CD4-positive, alpha-beta T cell treated with Interleukin-15 for 4 hours (primary cell): Measurements from ENCODE around the gene NTSR1.
A peak's percentile ranks its signal among the peaks of the same experiment; 100 is the strongest.

Source experiments
- DNase-seq: peaks from one replicate; pipeline ENCODE4 v3.0.0-alpha.2; 2020; ENCODE audit warnings: low spot score

The NTSR1 gene

DNA sequence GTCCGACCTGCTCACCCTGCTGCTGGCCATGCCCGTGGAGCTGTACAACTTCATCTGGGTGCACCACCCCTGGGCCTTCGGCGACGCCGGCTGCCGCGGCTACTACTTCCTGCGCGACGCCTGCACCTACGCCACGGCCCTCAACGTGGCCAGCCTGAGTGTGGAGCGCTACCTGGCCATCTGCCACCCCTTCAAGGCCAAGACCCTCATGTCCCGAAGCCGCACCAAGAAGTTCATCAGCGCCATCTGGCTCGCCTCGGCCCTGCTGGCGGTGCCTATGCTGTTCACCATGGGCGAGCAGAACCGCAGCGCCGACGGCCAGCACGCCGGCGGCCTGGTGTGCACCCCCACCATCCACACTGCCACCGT, 885 bp downstream of the NTSR1 start:
- no peak for DNase-seq

DNA sequence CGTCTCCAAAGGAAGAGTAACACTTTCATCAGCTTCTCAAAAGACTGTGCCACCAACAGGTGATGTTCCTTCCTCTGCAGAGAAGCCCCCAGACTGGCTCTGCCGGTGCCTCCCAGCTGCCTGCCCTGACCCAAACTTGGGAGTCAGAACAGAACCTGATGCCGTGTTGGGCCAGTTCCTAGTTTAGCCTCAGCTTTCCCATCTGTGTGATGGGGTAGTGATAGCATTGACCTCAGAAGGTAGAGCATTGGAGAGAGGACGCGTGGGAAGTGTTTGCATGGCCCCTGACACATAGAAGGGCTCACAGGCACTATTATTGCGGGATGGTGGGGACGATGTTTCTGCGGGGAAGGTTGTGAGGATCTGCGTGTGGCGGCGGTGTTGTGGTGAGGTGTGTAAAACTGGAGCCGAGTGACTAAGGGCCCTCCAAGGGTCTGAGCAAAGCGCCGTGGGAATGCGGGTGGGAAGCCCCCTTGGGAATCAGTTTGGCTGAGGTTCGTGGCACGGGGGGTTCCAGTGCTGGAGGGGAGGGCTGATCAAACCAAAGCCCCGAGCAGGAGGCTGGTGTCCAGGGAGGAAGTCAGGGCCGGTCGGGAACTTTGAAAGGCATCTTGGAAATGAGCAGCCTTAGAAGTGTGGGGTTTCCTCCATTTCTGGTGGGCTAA, 1.7 kb downstream of the NTSR1 start:
- DNase-seq, result no peak

DNA sequence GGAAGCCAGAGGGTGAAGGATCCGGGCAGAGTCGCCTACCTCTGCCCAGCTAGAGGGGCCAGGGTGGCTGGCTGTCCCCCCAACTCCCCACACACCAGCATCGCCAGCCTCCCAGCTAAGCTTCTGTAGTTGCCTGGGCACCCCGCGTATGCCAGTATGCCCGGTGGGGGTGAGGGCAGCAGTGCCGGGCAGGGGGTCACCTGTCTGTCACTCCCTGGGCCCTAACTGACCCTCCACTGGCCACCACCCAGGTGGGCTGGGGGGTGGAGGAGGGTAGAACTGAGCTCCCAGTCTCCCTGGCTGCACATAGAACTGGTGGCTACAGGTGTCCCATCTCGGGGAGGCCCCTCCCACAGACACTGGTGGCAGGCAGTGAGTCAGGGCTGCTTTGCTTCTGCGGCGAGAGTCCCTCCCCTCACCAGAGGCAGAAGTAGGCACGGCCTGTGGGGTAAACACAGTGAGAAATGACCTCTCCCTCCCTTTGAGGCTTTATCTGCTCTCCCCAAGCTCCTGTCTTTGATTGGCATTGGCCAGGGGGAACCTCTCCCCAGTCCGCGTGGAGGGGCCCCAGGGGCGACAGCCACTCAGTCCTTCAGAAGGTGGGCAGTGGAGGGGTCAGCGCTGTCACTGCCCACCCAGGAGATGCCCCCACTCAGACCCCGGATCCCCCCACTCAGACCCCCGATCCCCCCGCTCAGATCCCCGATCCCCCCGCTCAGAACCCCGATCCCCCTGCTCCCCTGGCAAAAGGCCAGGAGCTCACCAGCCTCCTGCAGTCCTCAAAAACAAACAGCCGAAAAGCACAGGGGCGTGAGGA, 2.5 kb downstream of the NTSR1 start:
- DNase-seq, result peak; percentile 22

DNA sequence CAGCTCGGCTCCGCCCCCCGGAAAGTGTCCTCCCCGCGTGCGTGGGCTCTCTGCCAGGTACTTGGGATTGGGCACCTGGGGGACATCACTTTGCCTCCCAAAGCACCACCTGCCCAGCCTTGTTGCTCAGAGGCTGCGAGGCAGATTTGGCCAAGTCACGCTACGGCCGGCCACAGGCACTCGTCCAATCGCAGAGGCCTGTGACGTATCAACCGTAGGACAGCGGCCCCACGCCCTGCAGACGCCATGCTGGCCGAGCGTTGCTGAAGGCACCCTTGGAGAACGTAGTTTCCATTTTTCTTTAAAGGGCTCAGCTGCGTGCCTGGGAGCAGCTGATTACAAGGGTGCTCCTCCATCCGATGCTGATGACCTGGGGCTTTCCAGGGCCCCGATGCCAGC, 3.1 kb downstream of the NTSR1 start:
- no peak for DNase-seq

DNA sequence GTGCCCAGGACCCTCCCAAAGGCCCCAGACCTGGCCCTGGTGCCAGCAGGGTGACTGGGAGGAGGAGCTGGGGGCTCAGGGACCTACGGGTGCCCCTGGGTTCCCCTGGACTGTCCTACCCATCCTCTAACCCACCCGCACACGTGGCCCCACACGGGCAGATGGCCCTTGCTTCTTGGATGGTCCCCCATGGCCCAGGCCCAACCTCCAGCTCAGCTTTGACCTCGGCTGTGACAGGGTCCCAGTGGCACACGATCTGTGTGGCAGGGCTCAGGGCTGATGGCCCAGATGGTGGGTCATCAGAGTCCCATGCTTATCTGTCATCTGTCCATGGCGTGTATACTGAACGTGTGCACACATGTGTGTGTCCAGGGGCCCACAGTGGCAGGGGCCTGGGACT, 4.0 kb downstream of the NTSR1 start:
- DNase-seq, result no peak

DNA sequence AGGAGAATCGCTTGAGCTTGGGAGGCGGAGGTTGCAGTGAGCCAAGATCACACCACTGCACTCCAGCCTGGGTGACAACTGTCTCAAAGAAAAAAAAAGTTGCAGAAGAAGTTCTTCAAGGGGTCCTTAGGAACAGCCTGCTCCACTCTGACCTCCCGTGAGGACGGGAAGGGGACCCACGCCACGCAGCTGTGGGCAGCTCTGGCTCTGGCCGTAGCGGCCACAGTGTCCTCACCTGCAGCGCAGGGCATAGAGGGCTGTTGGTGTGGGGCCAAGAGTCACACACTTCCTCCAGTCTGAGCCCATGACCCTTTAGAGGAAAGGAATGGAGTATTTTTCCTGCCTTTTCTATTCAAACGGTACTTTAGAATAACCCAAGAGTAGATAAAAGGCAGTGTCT, 5.4 kb downstream of the NTSR1 start:
- no peak for DNase-seq

DNA sequence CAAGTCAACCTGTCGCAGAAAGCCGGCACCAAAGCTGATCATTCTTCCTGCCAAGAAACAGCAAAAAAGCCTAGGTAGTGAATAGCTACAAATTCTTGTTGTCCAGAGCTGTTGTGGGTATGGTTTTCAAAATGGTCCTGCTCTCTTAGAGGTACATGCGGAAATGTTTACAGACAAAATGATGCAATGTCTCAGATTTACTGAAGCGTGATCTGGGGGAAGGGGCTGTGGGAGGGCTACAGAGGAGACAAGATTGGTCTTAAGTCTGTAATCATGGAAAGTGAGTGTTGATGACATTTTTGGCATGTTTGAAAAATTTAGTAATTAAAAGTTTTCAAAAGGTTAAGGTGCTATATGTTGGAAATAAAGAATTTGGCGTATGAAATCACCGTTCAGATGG, 6.2 kb downstream of the NTSR1 start:
- no peak for DNase-seq

DNA sequence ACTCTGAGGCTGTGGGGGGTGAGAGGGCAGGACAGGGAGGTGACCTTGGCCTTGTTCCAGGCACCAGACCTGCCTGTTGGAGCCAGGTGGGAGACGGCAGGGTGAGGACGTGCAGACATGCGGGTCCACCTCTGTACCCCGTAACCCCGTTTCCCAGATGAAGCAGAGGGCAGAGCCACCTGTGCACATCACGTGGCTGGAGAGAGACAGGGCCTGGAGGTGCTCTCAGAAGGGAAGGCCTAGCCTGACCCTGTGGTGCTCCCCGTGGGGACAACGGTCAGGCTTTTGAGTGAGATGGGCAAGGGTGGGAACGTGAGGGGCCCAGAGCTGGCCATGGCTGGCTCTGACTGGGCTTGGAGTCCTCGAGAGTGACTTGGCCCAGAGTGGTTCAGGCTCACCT, 6.6 kb downstream of the NTSR1 start:
- no peak for DNase-seq

DNA sequence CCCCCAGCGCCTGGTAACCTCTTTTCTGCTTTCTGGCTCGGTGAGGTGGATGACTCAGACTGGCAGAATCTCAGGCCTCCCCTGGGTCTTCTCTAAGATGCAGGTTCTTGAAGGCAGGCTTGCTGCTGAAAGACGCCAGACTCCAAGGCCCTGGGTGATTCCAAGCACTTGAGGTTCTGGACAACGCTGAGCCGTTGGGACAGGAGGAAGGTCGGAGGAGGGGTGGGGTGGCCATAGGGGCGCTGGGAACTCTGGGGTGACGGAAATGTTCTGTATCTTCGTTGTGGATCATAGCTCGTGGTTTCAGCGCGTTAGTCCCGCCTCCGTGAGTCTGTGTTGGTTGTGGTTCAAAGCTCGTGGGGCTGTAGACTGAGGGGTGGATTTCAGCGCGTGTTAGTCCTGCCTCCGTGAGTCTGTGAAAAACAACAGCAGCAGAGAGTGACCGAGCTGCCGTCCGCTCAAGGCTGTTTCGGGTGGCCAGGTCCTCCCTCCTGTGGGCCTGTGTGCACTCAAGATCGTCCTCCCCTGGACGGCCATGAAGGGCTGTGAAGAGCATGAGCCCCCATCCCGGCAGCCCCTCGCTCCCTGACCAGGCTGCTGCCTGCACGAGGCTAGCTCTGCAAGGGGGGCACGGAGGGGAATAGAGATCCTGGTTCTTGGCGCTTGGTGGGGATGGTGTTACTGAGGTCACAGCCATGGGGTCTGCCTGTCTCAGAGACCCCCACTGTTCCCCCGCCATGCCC, 7.7 kb downstream of the NTSR1 start:
- DNase-seq, result peak; percentile 42

DNA sequence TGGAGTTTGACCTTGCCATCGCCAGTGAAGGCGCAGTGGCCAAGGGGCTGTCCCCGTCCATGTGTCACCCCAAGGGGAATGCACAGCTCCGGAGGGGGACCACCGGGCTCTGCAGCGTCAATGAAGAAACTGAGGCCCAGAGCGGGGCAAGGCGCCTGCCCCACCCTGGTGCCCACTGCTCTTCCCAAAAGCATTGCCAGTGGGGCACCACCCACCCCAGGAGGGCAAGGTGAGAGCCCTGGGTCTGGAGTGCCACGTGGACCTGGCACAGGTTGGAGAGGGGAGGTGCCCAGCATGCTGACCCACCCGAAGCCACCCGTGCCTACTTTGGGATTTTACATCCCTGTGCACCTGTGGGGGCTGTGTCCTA, 8.3 kb downstream of the NTSR1 start:
- DNase-seq, result no peak

DNA sequence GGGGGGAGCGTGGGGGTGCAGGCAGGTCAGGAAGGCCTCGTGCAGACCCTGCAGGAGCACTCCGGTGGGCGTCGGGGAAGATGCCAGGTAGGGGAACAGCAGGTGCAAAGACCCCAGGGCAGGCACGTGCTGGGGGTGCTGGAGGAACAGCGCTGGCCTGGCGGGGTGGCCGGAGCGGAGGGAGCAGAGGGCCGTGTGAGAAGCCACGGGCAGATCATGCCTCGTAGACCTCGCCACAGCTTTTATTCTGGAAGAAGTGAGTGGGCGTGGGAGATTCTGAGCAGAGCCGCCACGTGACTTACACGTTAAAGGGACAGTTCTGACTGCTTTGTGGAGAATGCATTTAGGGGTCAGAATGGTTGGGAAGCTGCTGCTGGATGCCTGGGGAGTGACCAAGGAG, 9.3 kb downstream of the NTSR1 start:
- DNase-seq, result no peak

DNA sequence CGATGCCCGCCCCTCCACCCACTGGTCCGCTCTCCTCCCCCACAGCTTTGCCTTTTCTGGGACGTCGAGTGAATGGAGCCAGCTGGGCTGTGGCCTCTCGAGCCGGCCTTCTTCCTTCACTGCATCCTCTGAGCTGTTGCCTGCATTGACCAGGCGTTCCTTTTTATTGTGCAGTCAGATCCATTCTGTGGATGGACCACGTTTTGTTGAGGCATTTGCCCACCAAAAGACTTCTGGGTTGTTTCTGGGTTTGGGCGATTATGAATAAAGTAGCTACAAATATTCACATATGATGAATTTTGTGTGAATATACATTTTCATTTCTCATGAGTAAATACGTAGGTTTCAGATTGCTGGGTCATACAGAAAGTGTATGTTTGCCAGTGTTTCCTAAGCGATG, 9.9 kb downstream of the NTSR1 start:
- DNase-seq, result no peak

DNA sequence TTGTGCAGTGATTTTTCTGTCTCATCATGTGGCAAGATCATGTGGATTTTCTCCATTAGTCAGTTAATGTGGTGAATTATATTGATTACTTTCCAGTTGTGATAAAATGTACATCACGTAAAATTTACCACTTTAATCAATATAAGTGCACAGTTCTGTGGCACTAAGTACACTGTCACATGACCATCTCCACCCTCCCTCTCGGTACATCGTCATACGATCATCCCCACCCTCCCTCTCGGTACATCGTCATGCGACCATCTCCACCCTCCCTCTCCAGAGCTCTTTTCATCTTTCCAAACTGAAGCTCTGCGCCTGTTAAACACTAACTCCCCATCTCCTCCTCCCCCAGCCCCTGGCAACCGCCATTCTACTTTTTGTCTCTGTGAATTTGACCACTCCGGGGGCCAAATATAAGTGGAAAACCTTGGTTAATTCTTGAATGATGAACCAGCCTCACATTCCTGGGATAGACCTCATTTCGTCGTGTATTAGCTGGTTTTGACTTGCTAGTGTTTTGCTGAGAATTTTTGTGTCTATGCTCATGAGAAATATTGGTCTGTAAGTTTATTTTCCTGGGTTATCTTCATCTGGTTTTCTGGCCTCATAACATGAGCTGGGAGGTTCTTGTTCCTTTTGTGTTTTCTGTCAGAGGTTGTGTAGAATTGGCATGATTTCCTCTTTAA, 10.8 kb downstream of the NTSR1 start:
- no peak for DNase-seq

DNA sequence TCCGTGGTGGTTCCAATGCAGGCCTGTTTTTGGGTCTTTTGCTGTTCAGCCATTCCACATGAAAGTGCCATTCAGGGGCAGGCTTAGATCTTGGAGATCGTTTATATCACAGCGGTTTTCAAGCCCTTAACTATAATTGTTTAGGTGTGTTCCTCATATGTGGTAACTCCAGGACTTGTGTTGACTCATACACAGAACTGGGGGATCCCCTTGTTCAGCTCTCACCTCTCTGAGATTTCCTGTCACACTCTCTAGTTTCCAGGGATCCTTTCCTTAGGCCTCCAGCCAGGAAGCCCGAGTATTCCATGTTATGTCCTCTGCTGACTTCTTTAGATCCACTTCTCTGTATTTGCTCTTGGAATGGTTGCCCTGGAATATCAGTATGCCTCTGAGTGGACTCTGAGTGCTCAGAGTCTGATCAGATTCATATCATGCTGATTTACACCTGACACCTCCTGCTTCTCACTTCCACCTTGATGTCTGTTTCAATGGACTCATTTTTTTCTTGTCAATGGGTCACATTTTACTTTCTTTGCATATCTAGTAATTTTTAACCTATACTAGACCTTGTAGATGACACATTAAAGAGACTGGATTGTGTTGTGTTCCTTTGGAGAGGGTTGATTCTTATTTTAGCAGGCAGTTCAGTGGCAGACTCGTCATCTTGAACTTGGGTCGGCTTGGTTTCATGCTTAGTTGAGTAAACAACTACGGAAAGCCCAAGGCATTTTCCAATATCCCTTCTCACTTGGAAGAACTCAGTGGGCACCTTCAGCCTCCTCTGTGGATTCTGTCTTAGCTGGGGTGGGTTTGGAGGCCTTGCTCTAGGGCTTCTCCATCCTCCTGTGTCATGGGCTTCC, 13.1 kb downstream of the NTSR1 start:
- DNase-seq, result no peak

DNA sequence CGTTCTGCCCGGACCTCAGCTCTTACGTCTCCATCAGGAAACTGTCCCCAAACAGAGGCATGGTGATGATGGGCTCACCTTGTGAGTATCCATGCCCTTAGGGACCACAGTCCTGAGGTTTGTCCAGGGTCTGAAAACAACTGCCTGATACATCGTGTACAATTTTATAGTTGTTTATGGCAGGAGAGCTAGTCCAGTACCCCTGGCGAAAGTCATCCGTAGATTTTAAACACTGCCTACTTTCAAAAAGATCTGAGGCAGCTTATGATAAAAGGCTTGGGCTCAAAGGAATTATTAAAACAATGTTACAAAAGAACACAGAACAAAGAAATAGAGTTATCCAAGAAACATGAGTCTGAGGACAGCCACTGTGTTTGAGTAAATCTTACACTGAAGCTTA, 14.0 kb downstream of the NTSR1 start:
- DNase-seq, result no peak

DNA sequence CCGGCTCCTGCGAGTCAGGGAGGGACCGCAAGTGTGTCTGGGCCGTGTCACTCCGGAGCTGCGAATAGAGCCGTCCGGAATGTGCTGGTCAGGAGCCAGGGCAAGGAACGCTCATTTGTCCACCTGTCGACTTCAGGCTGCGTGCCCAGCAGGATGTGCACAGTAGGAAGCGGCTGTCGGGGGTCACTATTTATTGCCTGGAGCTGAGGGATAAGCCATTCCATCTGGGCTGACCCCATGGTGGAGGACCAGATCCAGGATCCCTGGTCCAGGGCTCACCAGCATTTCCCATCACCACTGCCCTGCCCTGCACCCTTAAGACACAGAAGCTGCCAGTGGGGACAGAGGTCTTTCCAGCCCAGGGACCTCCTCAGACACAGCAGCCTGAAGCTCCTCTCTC, 14.7 kb downstream of the NTSR1 start:
- no peak for DNase-seq

DNA sequence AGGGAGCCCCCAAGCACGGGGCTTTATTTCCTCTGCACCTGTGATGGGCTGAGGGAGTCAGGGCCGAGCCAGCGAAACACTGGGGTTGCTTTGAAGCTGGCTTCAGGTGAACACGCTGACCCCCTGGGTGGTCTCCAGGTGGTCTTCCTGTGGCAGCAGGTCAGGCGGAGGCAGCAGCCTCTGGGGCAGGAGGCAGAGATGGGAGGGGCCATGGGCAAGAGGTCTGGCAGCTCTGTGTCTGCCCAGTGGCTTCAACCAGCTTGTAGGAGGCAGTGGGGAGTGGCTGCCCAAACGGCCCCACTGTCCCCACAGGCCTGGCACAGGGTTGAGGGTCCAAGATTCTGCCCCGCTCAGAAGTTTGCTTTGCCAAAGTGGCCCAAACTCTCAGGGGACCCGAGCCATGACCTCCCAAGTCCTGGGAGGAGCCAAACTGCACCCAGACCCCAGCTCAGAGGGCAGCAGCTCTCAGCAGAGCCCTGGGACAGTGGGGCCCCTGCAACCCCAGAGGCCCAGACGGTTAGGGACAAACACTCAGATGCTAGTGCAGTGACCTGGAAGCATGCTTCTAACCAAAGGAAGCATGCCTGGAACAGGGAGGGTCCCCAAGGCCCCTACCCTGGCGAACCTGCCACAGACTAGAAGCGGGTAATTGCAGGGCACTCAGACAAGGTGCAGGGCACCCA, 15.3 kb downstream of the NTSR1 start:
- no peak for DNase-seq

DNA sequence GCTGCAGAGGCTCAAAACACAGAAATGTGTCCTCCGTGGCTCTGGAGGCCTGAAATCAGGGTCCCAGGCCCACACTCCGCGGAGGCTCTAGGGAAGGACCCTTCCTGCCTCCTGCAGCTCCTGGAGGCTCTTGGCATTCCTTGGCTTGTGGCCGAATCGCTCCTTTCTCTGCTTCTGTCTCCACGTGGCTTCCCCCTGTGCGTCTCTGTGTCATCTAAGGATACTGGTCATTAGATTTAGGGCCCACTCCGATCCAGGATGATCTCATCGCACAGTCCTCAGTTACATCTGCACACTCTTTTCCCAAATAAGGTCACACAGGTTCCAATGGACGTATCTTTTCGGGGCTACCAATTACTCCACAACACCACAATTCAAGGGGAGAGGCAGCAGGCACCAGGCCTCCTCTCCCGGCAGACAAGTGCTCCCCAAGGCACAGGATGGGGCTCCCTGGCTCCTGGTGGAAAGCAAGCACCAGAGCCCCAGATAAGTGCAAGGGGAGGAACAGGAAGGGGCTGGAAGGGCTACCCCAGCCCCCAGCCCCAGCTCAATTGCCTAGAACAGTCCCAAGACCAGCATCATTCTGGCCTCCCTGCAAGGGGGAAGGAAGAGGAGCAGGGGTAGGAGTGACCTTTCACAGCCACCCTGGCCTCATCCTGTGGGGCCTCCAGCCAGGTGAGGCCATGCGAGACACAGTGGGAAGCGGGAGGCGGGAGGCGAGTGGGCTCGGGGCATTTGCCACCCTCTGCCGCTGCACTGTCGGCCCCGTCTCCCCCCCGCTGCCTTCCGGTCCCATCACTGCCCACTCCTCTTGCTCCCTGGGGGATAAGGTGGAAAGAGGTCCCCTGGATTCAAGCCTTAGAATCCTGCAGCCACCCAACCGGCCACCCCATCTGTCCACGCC, 16.3 kb downstream of the NTSR1 start:
- no peak for DNase-seq

DNA sequence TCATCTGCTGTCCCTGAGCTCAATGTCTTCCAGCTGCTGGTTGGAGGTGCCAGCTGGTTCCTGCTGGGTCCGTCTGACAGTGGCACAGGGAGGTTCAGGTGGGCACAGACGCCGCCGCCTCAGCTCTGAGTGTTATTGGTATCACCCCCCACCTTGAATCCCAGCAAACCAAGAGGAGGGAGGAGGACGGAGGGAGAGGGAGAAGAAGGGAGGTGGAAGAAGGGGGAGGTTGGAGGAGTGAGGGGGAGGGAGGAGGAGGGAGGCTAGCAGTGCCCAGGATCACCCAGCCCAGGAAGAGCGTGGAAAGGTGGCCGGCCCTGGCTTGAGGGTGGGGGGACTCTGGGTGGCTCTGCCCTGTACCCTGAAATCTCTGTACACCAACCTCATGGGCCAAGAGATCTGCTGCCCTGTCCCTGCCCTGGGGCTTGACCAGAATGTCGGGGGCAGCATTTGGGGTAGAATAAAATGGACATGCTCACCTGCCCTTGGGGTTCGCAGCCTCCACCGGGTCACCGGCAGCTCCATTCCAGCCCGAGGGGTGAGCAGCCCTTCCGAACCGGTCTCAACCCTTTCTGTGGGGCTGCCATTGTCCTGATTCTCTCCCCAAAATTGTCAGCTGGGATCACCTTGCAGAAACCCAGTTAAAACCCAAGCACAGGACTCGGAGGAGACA, 17.1 kb downstream of the NTSR1 start:
- DNase-seq, result no peak

DNA sequence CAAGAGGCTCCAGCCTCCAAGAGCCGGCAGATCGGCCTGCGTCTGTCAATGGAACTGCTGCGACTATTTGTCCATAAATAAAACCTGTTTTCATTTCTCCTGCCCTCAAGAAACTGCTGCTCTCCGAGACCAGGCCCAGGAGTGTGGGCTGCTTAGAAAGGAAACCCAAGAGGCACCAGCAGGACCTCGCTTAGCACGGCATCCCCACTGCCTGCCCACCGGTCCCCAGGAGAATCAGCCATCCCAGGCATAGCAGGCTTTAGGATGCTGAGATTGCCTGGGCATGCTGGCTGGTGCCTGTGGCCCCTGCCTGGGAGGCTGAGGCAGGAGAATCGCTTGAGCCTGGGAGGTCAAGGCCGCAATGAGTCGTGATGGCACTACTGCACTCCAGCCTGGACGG, 17.6 kb downstream of the NTSR1 start:
- no peak for DNase-seq
